ENCODE results near the gene FHAD1.

GRCh38 chr1:15427280-15427666 is 180.2 kb downstream of the FHAD1 start:
- TF ChIP-seq CTCF (IDR thresholded peaks at IDR 0.05 in 4 of 5, conservative IDR thresholded peaks at IDR 0.05 in 1 of 5) (no peak), POLR2A (IDR thresholded peaks at IDR 0.05) (no peak)
